ENCODE data around the gene DENND4B. TPM values are rescaled to one million over a fixed set of nuclear protein-coding genes. Genes with fewer than 3 reads are reported as not detected.
A peak's percentile ranks its signal among the peaks of the same experiment; 100 is the strongest.

The DENND4B gene
- total and polyA plus RNA-seq, 2 experiments from 2014 or later = 15.4 to 22.3 TPM

DNA sequence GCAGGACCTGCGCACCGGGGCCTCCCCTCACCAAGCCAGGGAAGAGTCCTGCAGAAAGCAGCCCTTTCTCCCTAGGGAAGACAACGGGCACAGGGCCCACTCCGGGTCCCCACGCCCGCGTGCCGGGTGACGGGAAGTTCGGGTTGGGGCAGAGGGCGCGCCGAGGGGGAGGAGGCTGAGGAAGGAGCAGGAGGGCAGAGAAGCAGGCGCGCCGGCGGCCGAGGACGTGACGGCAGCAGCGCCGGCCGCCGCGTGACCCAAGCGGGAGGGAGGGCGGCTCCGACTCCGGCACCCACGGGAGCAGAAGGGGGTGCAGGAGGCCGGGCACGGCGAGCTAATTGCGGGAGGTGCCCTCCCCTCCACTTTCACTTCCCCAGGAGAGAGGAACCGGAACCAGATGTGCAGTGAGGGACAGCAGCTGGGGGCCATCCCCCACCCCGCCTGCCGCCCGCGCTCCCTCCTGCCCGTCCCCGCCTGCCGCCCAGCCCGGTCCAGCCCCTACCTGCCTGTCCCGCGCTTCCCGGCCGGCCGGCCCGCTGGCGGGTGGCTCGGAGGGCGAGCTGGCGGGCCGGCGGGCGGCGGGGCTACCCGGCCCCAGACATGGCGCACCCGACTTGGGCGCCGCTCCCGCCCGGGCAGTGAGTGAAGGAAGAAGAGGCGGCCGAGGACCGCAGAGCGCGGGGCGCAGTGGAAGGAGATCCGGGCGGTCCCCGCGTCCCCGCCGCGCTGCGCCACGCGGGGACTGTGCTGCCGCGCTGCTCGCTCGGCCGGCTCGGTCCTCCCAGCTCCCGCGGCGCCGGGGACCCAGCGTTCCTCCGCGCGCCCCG, 510 bp downstream of the DENND4B start:
- no peak for TF ChIP-seq EZH2phosphoT487 (IDR thresholded peaks at IDR 0.05; ENCODE audit: low read depth, severe bottlenecking, unreplicated experiment)
- TF ChIP-seq EZH2 (IDR thresholded peaks at IDR 0.05; ENCODE audit: borderline replicate concordance) = no peak
- TF ChIP-seq, protein P1, sequence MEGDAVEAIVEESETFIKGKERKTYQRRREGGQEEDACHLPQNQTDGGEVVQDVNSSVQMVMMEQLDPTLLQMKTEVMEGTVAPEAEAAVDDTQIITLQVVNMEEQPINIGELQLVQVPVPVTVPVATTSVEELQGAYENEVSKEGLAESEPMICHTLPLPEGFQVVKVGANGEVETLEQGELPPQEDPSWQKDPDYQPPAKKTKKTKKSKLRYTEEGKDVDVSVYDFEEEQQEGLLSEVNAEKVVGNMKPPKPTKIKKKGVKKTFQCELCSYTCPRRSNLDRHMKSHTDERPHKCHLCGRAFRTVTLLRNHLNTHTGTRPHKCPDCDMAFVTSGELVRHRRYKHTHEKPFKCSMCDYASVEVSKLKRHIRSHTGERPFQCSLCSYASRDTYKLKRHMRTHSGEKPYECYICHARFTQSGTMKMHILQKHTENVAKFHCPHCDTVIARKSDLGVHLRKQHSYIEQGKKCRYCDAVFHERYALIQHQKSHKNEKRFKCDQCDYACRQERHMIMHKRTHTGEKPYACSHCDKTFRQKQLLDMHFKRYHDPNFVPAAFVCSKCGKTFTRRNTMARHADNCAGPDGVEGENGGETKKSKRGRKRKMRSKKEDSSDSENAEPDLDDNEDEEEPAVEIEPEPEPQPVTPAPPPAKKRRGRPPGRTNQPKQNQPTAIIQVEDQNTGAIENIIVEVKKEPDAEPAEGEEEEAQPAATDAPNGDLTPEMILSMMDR (IDR thresholded peaks at IDR 0.05; ENCODE audit: poor library complexity) = no peak

DNA sequence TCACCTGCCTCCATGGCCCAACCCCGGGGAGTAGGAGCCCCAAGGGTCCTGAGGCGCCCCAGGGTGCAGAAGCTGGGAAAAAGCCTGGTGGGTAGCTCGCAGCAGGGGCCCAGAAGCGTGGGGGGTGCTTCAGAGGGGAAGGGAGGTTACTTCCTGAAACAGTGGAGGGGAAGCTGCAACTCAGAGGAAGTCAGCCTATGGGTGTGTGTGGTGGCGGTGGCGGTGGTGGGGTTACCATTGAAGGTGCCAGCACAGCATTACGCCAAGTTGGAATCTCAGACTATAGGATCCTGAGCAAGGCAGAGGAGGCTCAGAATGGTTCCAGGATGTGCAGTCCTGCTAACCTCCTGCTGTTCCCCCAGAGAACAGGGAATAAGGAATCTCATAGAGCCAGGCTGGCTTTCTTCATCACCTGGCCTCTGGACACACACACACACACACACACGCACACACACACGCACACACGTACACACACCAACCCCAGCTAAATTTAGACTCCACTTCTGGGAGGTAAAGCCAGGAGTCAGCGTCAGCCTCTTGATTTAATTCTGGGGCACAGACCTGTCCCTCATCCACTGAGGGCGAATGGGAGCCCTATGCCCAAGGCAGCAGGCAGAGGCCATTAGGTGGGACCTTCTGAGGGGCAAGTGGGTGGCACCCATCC, 1.3 kb downstream of the DENND4B start:
- Histone ChIP-seq H3K27me3 (no peaks in the 10 kb centered on the region), H3K9me2 (replicated peaks; ENCODE audit: insufficient read depth) (no peaks in the 10 kb centered on the region), H3K27ac (peak overlapping the region; percentile 97), H3K4me1 (ENCODE audit: insufficient read depth) (peaks cover 7% of the 10 kb centered on the region), H3K36me3 (replicated peaks; ENCODE audit: insufficient read depth, low read depth) (no peaks in the 10 kb centered on the region), H4K20me1 (ENCODE audit: insufficient read depth, poor library complexity, severe bottlenecking) (peaks cover 3% of the 10 kb centered on the region), H3K4me3 (peak overlapping the region; percentile 98), H3K79me2 (peaks cover 27% of the 10 kb centered on the region), H2AFZ (peak overlapping the region; percentile 94), H3K9me3 (ENCODE audit: low read depth) (no peaks in the 10 kb centered on the region), H3K4me2 (peak overlapping the region; percentile 92)
- WGBS (ENCODE audit: low lambda C conversion rate, missing lambda C conversion rate) = 57% methylated on average over 12 of the region's 12 CpGs
- no peak for TF ChIP-seq EZH2 (IDR thresholded peaks at IDR 0.05; ENCODE audit: borderline replicate concordance)
- TF ChIP-seq EZH2phosphoT487 (IDR thresholded peaks at IDR 0.05; ENCODE audit: low read depth, severe bottlenecking, unreplicated experiment) = no peak
- TF ChIP-seq, protein P1 (IDR thresholded peaks at IDR 0.05; ENCODE audit: poor library complexity) = no peak
- peak; percentile 39 for DNase-seq (ENCODE audit: low spot score)

More for the DNA sequence above, 510 bp downstream of the DENND4B start:
- peak; percentile 83 for DNase-seq (ENCODE audit: low spot score)
- no peaks in the 10 kb centered on the region for H3K9me2 ChIP-seq (replicated peaks; ENCODE audit: insufficient read depth)
- no peaks in the 10 kb centered on the region for H3K9me3 ChIP-seq (ENCODE audit: low read depth)
- peaks cover 27% of the 10 kb centered on the region for H3K79me2 ChIP-seq
- peak overlapping the region; percentile 94 for H2AFZ ChIP-seq
- peaks cover 3% of the 10 kb centered on the region for H4K20me1 ChIP-seq (ENCODE audit: insufficient read depth, poor library complexity, severe bottlenecking)
- H3K27me3 ChIP-seq = no peaks in the 10 kb centered on the region
- peak overlapping the region; percentile 92 for H3K4me2 ChIP-seq
- peaks cover 7% of the 10 kb centered on the region for H3K4me1 ChIP-seq (ENCODE audit: insufficient read depth)
- H3K36me3 ChIP-seq (replicated peaks; ENCODE audit: insufficient read depth, low read depth) = no peaks in the 10 kb centered on the region
- WGBS (ENCODE audit: low lambda C conversion rate, missing lambda C conversion rate) = under 1% methylated on average over 35 of the region's 95 CpGs
- peak overlapping the region; percentile 98 for H3K4me3 ChIP-seq
- peak overlapping the region; percentile 97 for H3K27ac ChIP-seq

DNA sequence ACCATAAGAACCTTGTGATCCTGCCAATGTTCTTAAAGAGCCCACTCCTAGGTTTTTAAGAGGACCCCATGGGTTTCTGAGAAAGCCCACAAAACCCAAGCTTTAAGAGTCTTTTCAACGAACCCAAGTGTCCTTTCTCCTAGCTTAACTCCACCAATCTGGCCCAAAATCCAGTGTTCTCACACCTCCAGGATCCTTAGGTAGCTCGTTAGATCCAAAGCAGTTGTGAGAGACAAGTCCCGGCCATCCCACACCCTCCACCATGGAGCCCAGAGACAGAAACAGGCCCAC, 1.7 kb downstream of the DENND4B start:
- Histone ChIP-seq H3K27me3 (no peaks in the 10 kb centered on the region), H3K9me3 (ENCODE audit: low read depth) (no peaks in the 10 kb centered on the region), H3K36me3 (replicated peaks; ENCODE audit: insufficient read depth, low read depth) (no peaks in the 10 kb centered on the region), H3K4me1 (ENCODE audit: insufficient read depth) (peaks cover 7% of the 10 kb centered on the region), H3K79me2 (peaks cover 27% of the 10 kb centered on the region), H3K4me3 (no peak overlapping the region), H3K4me2 (peak overlapping the region; percentile 92), H4K20me1 (ENCODE audit: insufficient read depth, poor library complexity, severe bottlenecking) (peaks cover 3% of the 10 kb centered on the region), H3K27ac (peak overlapping the region; percentile 97), H2AFZ (no peak overlapping the region), H3K9me2 (replicated peaks; ENCODE audit: insufficient read depth) (no peaks in the 10 kb centered on the region)
- TF ChIP-seq EZH2 (IDR thresholded peaks at IDR 0.05; ENCODE audit: borderline replicate concordance) (no peak), EZH2phosphoT487 (IDR thresholded peaks at IDR 0.05; ENCODE audit: low read depth, severe bottlenecking, unreplicated experiment) (no peak)
- WGBS (ENCODE audit: low lambda C conversion rate, missing lambda C conversion rate) = 90% methylated on average over 3 of the region's 3 CpGs
- DNase-seq (ENCODE audit: low spot score) = no peak
